Tibial artery (tissue), 4 donors: ENCODE data around the gene ZNF566.

ENCODE experiments used
- DNase-seq, 2 donors: peaks; one replicate each; pipeline ENCODE4 v3.0.0-alpha.2; 2019
- H3K27ac ChIP-seq, 2 donors: fragments of 200-600 bp; sonication (generic) in 1 of 2; 1 replicate in 1 of 2; 2 replicates in 1 of 2; pipeline ENCODE4 v1.5.1; 2018 to 2019; ENCODE audit warnings: mild to moderate bottlenecking in 1 of 2
- H3K27me3 ChIP-seq, 2 donors: fragments of 200-600 bp; sonication (generic) in 1 of 2; one replicate each; pipeline versions ENCODE4 v1.5.1 to v1.6.0; 2016 to 2019
- H3K36me3 ChIP-seq, 3 donors: fragments of 200-600 bp; sonication (generic) in 2 of 3; one replicate each; pipeline ENCODE4 v1.5.1; 2016 to 2019; ENCODE audit warnings: mild to moderate bottlenecking in 2 of 3
- H3K4me1 ChIP-seq, 4 donors: fragments of 200-600 bp; sonication (generic) in 2 of 4; 1 replicate in 3 of 4; 2 replicates in 1 of 4; pipeline ENCODE4 v1.5.1; 2016 to 2019
- H3K4me3 ChIP-seq, 2 donors: fragments of 200-600 bp; sonication (generic) in 1 of 2; 1 replicate in 1 of 2; 2 replicates in 1 of 2; pipeline ENCODE4 v1.5.1; 2018 to 2019; ENCODE audit warnings: mild to moderate bottlenecking in 2 of 2
- H3K9me3 ChIP-seq, 3 donors: fragments of 200-600 bp; sonication (generic) in 1 of 3; one replicate each; pipeline ENCODE4 v1.5.1; 2016 to 2019
- CTCF ChIP-seq, 2 experiments: fragments of 200-600 bp in 1 of 2; fragments of 450-650 bp in 1 of 2; IDR thresholded peaks; one replicate each; pipeline ENCODE4 v1.5.1; 2017 to 2019; ENCODE audit warnings: antibody characterized with exemption in 2 of 2, mild to moderate bottlenecking in 1 of 2, moderate library complexity in 1 of 2
- intact Hi-C: fragments of 100-400 bp; cut with DNase I; formaldehyde crosslinking; loops from one replicate; pipeline ENCODE4 v1.15.0; 2023; ENCODE audit warnings: low total_unique reads

ZNF566 gene

GRCh38 chr19:36418287-36419001 is 70.9 kb downstream of the ZNF566 start, which contains the start of gene ZFP82:
Gene ZFP82, minus strand, starts transcription at chr19:36418644. Its CDS starts 8,855 bp downstream, at chr19:36409789.
- H3K36me3 ChIP-seq = no peaks in the 10 kb centered on the region
- peaks cover 0 to 19% (median 15%) of the 10 kb centered on the region in 4 donors for H3K4me1 ChIP-seq
- peaks cover 0 to 5% (median 0%) of the 10 kb centered on the region in 3 donors for H3K9me3 ChIP-seq
- H3K4me3 ChIP-seq = peak within 1 kb of the TSS; percentile 67 to 72
- no peaks in the 10 kb centered on the region for H3K27me3 ChIP-seq
- peak; percentile 61 to 87 for DNase-seq
- TF ChIP-seq CTCF (IDR thresholded peaks at IDR 0.05) = no peak
- intact Hi-C loops = no loop called here
- peak within 1 kb of the TSS; percentile 87 to 99 for H3K27ac ChIP-seq

GRCh38 chr19:36417752-36418286 is 71.5 kb downstream of the ZNF566 start:
- peaks cover 0 to 19% (median 15%) of the 10 kb centered on the region in 4 donors for H3K4me1 ChIP-seq
- no peaks in the 10 kb centered on the region for H3K27me3 ChIP-seq
- intact Hi-C loops = no loop called here
- H3K36me3 ChIP-seq = peaks cover 0 to 6% (median 0%) of the 10 kb centered on the region in 3 donors
- H3K9me3 ChIP-seq = peaks cover 0 to 9% (median 0%) of the 10 kb centered on the region in 3 donors
- DNase-seq = no peak
- peak overlapping the region; percentile 87 to 99 for H3K27ac ChIP-seq
- peak overlapping the region; percentile 67 to 72 for H3K4me3 ChIP-seq
- no peak for TF ChIP-seq CTCF (IDR thresholded peaks at IDR 0.05)

GRCh38 chr19:36409841-36410240 is 79.5 kb downstream of the ZNF566 start:
- H3K4me1 ChIP-seq = no peaks in the 10 kb centered on the region
- H3K27me3 ChIP-seq = no peaks in the 10 kb centered on the region
- no peak for DNase-seq
- H3K27ac ChIP-seq = no peak overlapping the region
- TF ChIP-seq CTCF (IDR thresholded peaks at IDR 0.05) = no peak
- no peak overlapping the region for H3K4me3 ChIP-seq
- peaks cover 0 to 18% (median 0%) of the 10 kb centered on the region in 3 donors for H3K9me3 ChIP-seq
- intact Hi-C loops = no loop called here
- peaks cover 54 to 73% (median 57%) of the 10 kb centered on the region in 3 donors for H3K36me3 ChIP-seq

GRCh38 chr19:36408101-36408500 is 81.3 kb downstream of the ZNF566 start:
- intact Hi-C loops = no loop called here
- Histone ChIP-seq H3K27ac (no peak overlapping the region), H3K27me3 (no peaks in the 10 kb centered on the region), H3K4me1 (no peaks in the 10 kb centered on the region), H3K36me3 (peaks cover 72 to 87% (median 75%) of the 10 kb centered on the region in 3 donors), H3K9me3 (peaks cover 0 to 13% (median 0%) of the 10 kb centered on the region in 3 donors), H3K4me3 (no peak overlapping the region)
- no peak for DNase-seq
- no peak for TF ChIP-seq CTCF (IDR thresholded peaks at IDR 0.05)

GRCh38 chr19:36404498-36404897 is 84.9 kb downstream of the ZNF566 start:
- TF ChIP-seq CTCF (IDR thresholded peaks at IDR 0.05) = no peak
- H3K36me3 ChIP-seq = peaks cover 95 to 100% (median 96%) of the 10 kb centered on the region in 3 donors
- intact Hi-C loops = no loop called here
- no peak overlapping the region for H3K27ac ChIP-seq
- H3K4me3 ChIP-seq = no peak overlapping the region
- DNase-seq = no peak
- H3K9me3 ChIP-seq = peaks cover 0 to 30% (median 0%) of the 10 kb centered on the region in 3 donors
- H3K4me1 ChIP-seq = no peaks in the 10 kb centered on the region
- no peaks in the 10 kb centered on the region for H3K27me3 ChIP-seq
